HepG2 (cell line): ENCODE results near the gene NUFIP2. TPM values are rescaled to one million over a fixed set of nuclear protein-coding genes. Genes with fewer than 3 reads are reported as not detected.

ENCODE experiments used
- CEBPG ChIP-seq: IDR thresholded peaks from 2 replicates; pipeline ENCODE4 v1.6.1; 2016
- DBP ChIP-seq: sonication (generic); formaldehyde crosslinking; IDR thresholded peaks from 2 replicates; pipeline ENCODE4 v1.4.0; 2020; ENCODE audit warnings: missing genetic modification reagents; ENCODE audit errors: not compliant biosample characterization
- DZIP1 ChIP-seq: sonication (generic); formaldehyde crosslinking; IDR thresholded peaks from 2 replicates; pipeline ENCODE4 v1.5.0; 2020; ENCODE audit warnings: mild to moderate bottlenecking, missing genetic modification reagents
- ELF4 ChIP-seq: sonication (generic); formaldehyde crosslinking; IDR thresholded peaks from 2 replicates; pipeline ENCODE4 v1.5.0; 2020; ENCODE audit warnings: missing genetic modification reagents, mild to moderate bottlenecking, moderate library complexity, borderline replicate concordance
- ETV6 ChIP-seq: sonication (generic); formaldehyde crosslinking; conservative IDR thresholded peaks from 2 replicates; pipeline ENCODE4 v1.4.0; 2020; ENCODE audit warnings: missing genetic modification reagents
- FLYWCH1 ChIP-seq: sonication (generic); formaldehyde crosslinking; IDR thresholded peaks from 2 replicates; pipeline ENCODE4 v1.8.1; 2023; ENCODE audit warnings: mild to moderate bottlenecking, missing genetic modification reagents
- FOSL2 ChIP-seq: sonication (generic); formaldehyde crosslinking; IDR thresholded peaks from 2 replicates; pipeline ENCODE4 v1.4.0; 2020; ENCODE audit warnings: missing genetic modification reagents
- FOXC1 ChIP-seq: sonication (generic); formaldehyde crosslinking; IDR thresholded peaks from 2 replicates; pipeline ENCODE4 v1.8.0; 2022; ENCODE audit warnings: mild to moderate bottlenecking, missing genetic modification reagents, borderline replicate concordance
- IKZF4 ChIP-seq: sonication (generic); formaldehyde crosslinking; IDR thresholded peaks from 2 replicates; pipeline ENCODE4 v1.5.1; 2020; ENCODE audit warnings: borderline replicate concordance, mild to moderate bottlenecking, low read depth, missing genetic modification reagents; ENCODE audit errors: not compliant biosample characterization
- MLXIP ChIP-seq: sonication (generic); formaldehyde crosslinking; IDR thresholded peaks from 2 replicates; pipeline ENCODE4 v1.9.0; 2021; ENCODE audit warnings: missing genetic modification reagents, borderline replicate concordance
- NFATC3 ChIP-seq: sonication (generic); formaldehyde crosslinking; IDR thresholded peaks from 2 replicates; pipeline ENCODE4 v1.5.1; 2020; ENCODE audit warnings: mild to moderate bottlenecking, missing genetic modification reagents
- SAP130 ChIP-seq: IDR thresholded peaks from 2 replicates; pipeline ENCODE4 v1.6.1; 2016; ENCODE audit warnings: low read depth
- SETDB1 ChIP-seq: sonication (generic); formaldehyde crosslinking; IDR thresholded peaks from 2 replicates; pipeline ENCODE4 v1.5.1; 2020; ENCODE audit warnings: missing genetic modification reagents, mild to moderate bottlenecking, borderline replicate concordance
- SPEN ChIP-seq: sonication (generic); formaldehyde crosslinking; IDR thresholded peaks from 2 replicates; pipeline ENCODE4 v1.5.1; 2020; ENCODE audit warnings: low read depth, mild to moderate bottlenecking, missing genetic modification reagents
- ZBTB7B ChIP-seq: sonication (generic); formaldehyde crosslinking; IDR thresholded peaks from 2 replicates; pipeline ENCODE4 v1.4.0; 2020; ENCODE audit warnings: missing genetic modification reagents
- ZKSCAN8 ChIP-seq: IDR thresholded peaks from 2 replicates; pipeline ENCODE4 v1.6.1; 2016; ENCODE audit warnings: borderline replicate concordance, missing genetic modification reagents, missing compliant biosample characterization
- ZNF512 ChIP-seq: sonication (generic); formaldehyde crosslinking; IDR thresholded peaks from 2 replicates; pipeline ENCODE4 v1.4.0; 2020; ENCODE audit warnings: mild to moderate bottlenecking, missing genetic modification reagents
- polyA plus RNA-seq, 8 experiments: library from polyadenylated mRNA; depleted of rRNA in 3 of 8; stranded (reverse) in 7 of 8; unstranded in 1 of 8; fragments of >200 nt; fragmentation: Illumina TruSeq in 4 of 8; extraction: Trizol in 4 of 8; gene quantifications; 2 replicates each; pipeline versions ENCODE4 v1.2.1 to v1.2.3, GENCODE V29; 2011 to 2016; ENCODE audit warnings: low read depth in 4 of 8, missing spikeins in 1 of 8, mixed read lengths in 1 of 8; ENCODE audit not compliant: insufficient read depth in 1 of 8
- total RNA-seq, 5 experiments: library from RNA; depleted of rRNA; stranded (reverse); fragments of >200 nt; fragmentation: Illumina TruSeq; extraction: Trizol; gene quantifications; 2 replicates each; pipeline ENCODE4 v1.2.3, GENCODE V29; 2016; ENCODE audit warnings: low read depth in 1 of 5

NUFIP2 gene
- total and polyA plus RNA-seq, 2 of the 13 experiments (the other 11 are each of a cell fraction or from before 2014, with no cell fraction given) = 10.3 to 30.8 TPM

- no peak for TF ChIP-seq MLXIP (CRISPR knock-in tag)
- no peak for TF ChIP-seq ETV6
- no peak for TF ChIP-seq FLYWCH1 (CRISPR knock-in tag)
- no peak for TF ChIP-seq SPEN (CRISPR knock-in tag)
- no peak for TF ChIP-seq FOXC1 (CRISPR knock-in tag)
- no peak for TF ChIP-seq FOSL2 (CRISPR knock-in tag)
- peak; percentile 36 for TF ChIP-seq SAP130 (CRISPR knock-in tag)
- TF ChIP-seq DBP (CRISPR knock-in tag) = no peak
- TF ChIP-seq ZBTB7B (CRISPR knock-in tag) = no peak
- TF ChIP-seq SETDB1 = no peak
- TF ChIP-seq IKZF4 = no peak
- peak; percentile 62 for TF ChIP-seq CEBPG (CRISPR knock-in tag)
- no peak for TF ChIP-seq DZIP1 (CRISPR knock-in tag)
- no peak for TF ChIP-seq ZNF512 (CRISPR knock-in tag)
- TF ChIP-seq ZKSCAN8 (CRISPR knock-in tag) = no peak
- TF ChIP-seq ELF4 (CRISPR knock-in tag) = no peak
- TF ChIP-seq NFATC3 (CRISPR knock-in tag) = no peak
These were observed 2.7 kb downstream of the NUFIP2 start (continued) for GRCh38 chr17:29291163-29291752.
